GM19467 (cell line): ENCODE measurements around the gene GRM5.

Experiments used
- ATAC-seq: cut with Tn5 transposase; IDR thresholded peaks from one replicate; pipeline ENCODE4 v1.9.1; 2021; ENCODE audit warnings: mild to moderate bottlenecking, moderate library complexity; ENCODE audit not compliant: unreplicated experiment

GRM5 gene

DNA sequence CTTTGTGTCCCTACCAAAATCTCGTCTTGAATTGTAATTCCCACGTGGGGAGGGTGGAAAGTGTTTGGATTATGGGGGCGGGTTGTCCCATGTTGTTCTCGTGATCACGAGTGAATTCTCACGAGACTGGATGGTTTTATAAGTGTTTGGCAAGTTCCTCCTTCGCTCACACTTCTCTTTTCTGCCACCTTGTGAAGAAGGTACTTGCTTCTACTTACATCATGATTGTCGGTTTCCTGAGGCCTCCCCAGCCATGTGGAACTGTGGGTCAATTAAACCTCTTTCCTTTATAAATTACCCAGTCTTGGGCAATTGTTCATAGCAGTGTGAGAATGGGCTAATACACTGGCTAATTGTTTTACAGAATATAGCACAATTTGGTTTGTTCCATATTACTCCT, 326.3 kb downstream of the GRM5 start:
- no peak for ATAC-seq

- ATAC-seq = no peak
Observed at GRCh38 chr11:88709567-88709966, 356.2 kb downstream of the GRM5 start.

DNA sequence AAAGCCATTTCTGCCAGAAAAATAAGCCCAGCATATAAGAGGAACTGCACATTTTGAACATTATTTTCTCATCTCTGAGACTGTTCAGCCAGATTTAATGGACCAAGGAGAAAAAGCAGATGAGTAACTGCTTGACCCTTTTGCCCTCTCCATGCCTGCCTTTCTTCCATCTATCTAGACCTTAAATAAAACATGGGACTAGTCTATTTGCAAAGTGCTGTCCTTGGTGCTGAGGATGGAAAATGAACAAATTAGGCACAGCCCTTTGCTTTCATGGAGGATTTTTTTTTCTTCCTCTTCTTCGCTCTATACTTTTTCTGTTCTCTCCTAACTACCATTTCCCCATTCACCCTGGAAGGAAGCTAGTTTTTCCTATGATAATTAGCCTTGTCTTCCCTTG, 361.3 kb downstream of the GRM5 start:
- ATAC-seq = no peak

GRCh38 chr11:88701816-88702215, 364.0 kb downstream of the GRM5 start:
- ATAC-seq = no peak

DNA sequence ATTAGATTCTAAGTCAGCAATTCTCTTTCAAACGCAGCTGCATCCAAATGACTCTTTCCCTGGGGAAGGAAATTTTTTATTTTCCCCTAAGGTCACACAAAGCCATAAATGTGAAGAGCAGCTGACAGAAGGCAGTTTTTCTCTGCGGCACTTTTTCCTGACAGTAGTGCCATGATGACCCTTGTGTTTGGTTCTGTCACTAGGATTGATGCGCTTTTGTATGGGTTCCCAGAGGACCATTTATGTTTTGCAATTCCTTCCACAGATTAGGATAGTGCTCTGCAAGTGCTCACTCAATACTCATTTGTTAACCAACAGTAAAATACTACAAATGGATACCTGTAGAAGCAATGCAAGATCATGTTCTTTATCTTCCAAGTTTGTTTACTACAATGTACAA, 368.6 kb downstream of the GRM5 start:
- no peak for ATAC-seq

DNA sequence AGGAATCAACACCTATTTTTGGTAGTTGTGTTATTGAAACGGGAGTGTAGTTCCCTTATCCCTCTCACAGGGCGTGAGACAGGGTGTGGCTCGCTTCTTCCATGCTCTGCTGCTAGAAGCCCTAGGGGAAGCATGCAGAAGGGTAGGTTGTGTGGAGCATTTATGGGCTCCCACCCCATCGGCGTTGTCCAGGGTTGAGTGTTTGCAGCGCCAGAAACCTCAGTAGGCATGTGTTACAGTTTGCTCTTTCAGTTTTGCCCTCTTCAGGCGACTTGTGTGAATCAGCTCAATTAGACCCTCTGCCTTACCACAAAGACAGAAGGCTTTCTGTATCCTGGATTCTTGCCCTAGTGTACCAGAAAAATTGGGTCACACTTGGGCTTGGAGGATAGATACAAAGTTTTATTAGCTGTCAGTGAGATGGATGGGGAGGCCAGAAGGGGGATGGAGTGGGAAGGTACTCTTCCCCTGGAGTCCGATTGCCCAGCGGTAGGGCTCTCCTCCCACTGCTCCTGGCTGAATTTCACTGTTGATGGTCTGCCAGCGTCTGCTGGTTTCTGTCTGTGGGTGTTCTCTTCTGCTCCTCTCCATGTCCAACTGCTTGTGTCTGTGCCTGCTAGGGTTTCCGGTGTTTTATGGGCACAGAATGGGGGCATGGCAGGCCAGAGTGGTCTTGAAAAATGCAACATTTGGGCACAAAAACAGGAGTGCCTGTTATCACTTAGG, 369.9 kb downstream of the GRM5 start:
- ATAC-seq = no peak

DNA sequence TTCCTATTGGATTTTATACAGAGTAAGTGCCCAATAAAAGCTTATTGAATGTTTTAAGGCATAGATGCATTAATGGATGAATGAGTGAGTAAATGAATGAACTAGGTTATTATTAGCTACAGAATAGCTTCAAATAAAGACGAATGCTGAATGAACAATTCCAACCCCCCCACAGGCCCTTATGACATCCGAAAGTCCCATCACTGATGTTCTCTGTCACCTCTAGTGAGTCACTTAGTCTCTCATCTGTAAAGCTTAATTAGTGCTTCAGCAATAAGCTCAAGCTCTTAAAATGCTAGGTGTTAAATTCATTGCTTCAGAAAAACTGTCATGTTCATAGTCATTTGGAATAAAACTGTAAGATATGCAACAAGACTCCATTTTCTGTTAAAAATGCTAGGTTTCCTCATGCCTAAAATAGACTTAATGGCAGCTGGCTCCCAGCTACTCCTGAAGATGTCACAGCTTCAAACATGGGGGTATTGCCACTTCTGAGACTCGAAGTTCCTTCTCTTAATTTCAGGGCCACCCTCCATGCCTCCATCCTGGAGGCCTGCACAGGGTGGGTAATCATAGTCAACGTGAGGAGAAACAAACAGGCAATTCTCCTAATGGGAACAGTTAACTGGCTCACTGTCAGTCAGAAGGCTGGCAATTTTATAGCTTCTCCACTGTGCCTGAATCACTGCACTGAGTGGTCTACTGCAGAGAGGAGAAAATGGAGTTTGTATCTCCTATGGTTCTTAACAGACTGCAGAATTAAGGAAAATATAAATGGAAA, 373.3 kb downstream of the GRM5 start:
- no peak for ATAC-seq

DNA sequence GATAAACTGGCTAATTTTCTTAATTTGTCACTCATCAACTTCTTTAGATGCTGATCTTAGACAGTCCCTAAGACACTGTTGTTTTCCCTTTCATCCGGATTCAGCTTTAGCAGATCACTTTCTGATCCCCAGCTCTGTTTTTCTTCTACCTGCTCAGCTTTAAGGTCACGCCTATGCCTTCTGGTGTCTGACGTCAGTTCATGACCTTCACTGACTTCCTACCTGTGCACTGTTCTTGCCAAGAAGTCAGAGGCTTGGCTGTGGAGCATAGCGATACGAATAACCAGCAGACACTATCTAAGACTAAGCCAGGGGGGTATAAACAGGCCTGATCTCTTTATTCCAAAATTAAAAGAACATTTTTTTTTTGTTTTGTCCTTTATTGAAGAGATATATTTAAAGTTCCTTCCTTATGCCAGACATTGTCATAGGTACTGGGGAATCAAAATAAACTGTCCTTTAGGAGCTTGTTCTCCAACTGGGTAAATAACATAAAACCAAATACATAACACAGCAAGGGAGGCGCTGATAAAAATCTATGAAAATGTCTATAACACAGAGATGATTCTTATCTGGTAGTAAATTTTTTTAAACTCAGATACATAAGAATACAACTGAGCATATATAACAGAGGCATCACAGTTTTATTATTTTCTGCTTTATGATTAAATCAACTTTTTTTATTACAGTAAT, 376.1 kb downstream of the GRM5 start:
- no peak for ATAC-seq

- ATAC-seq = no peak
Observed at GRCh38 chr11:88683024-88683423, 382.8 kb downstream of the GRM5 start.

DNA sequence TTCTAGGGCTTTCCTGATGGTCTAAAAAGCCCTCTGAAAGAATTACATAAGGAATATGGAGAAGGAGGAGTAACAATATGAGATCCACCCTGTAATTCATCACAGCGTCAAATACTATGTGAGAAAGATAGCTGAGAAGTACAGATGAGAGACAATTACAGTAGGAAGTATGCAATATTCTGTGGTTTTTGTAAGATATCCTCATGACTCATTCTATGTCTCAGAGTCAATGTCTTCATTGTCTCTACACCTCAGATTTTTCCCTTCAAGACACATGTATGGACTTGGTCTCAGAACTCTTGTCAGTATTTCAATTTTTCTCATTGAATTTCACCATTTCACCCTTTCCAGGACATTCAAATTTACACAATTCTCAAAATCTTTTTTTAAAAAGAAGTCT, 385.0 kb downstream of the GRM5 start:
- no peak for ATAC-seq

DNA sequence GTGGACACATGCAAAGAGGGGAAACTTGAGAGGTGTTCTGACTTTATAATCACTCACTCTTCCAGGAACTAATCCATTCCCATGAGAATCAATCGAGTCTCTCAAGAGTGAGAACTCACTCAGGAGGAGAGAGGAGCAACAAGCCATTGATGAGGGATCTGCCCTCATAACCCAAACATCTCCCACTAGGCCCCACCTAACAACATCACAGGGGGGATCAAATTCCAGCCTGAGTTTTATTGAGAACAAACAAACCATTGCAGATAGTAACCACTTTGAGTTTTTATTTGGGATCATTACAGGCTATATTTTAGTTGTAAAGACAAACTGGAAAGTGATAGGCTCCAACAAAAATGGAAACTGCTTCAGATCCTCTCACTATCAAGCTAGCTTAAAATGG, 399.4 kb downstream of the GRM5 start:
- ATAC-seq = no peak

DNA sequence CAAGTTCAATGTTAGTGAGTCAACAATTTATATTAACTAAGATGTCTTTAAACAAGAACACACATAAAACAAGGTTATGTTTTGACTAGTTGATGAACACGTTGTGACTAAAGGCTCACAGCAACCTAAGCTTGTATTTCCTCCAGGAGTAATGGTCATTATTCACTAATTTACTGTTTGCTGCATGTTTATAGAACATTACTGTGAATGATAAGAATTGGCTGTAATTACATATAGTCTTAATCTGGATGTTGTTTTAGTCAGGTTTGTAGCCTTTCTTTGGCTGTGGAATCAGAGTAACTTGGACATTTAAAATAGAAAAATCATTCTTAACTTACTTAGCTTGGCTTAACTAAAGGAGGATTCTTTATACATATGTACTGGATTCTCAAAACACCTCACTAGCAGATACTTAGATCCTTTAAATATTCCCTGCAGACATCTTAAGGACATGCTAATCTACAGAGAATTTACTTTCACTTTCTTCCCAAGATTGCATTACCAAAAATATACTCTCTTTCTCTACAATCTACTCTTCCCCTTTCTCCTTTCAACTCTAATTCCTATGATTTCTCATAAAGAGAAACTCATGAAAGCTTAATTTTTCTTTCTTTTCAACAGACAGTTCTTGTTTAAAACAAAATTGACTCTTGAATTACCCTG, 408.6 kb downstream of the GRM5 start:
- no peak for ATAC-seq

GRCh38 chr11:88656283-88656682, 409.5 kb downstream of the GRM5 start:
- ATAC-seq = no peak

- no peak for ATAC-seq
Observed at GRCh38 chr11:88655656-88656055, 410.1 kb downstream of the GRM5 start.

DNA sequence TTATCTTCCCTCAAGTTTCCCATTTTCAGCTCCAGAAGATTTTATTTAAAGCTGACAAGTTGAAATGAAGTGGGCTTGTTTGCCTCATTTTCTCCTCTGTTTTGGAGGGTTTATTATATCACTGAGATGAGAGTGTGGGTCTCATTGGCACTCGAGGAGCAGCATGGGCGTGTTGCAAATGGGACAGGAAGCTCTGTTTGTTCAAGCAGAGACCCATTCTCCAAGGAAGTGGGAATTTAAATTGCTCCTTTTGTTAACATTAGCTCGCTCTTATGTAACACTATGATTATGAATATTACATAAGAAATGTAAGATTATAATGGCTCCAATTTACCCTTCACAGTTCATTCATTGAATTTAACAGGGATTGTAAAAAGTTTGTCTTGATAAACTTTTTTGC, 410.6 kb downstream of the GRM5 start:
- ATAC-seq = no peak

DNA sequence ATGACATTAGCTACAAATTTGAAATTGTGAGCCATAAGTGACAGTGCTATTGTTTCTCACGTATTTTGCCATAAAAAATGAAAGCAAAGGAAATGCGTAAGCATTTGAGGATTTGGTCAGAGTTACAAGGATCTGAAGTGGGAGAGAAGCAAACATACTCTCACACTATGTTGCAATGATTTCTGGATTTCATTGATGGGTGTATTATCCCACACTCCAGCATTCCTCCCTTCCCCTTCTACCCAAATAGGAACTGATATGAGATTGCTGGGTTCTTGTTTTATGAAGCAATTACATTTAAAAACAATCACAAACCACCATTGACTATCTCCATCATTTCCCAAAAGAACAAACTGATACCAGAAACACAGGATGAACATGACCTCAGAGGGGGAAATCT, 414.2 kb downstream of the GRM5 start:
- no peak for ATAC-seq

- no peak for ATAC-seq
Observed at GRCh38 chr11:88644724-88645123, 421.1 kb downstream of the GRM5 start.

GRCh38 chr11:88632163-88632562, 433.6 kb downstream of the GRM5 start:
- ATAC-seq = no peak

DNA sequence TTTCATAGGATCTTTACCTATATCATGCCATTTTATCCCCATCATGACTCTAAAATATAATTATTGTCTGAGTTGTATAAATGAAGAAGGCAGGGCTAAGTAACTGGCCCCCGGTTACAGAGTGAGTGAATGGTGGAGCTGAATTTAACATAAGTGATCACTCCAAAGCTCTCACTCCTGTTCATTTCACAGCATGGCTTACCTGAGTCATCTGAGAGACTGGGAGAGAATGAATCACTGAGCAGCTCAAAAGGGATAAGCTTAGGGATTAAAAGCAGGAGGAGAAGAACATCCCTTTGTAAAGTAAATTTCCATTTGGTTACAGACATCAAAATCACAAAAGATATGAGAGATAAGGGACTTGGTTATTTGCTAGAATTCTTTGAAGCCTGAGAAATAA, 434.3 kb downstream of the GRM5 start:
- ATAC-seq = no peak

DNA sequence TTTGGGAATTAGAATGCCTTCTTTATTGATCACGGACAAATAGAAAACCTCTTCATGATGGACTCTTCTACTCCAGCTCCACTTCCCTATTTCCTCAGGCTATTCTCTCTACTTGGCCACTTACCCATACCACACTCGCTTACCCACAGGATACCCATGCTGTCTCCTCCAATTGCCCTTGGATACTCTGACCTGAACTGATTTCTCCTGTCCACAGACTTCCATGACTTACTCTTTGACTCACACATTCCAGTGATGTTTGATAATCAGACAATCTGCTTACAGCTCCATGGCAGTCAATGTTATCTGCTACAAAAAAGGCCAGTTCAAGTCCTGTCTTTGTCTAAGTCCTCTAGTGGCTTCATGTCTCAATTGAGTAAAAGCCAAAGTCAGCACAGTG, 436.3 kb downstream of the GRM5 start:
- no peak for ATAC-seq

GRCh38 chr11:88626216-88626615, 439.6 kb downstream of the GRM5 start:
- no peak for ATAC-seq
